ENCODE data around the gene CD300LF.

Gene CD300LF

DNA sequence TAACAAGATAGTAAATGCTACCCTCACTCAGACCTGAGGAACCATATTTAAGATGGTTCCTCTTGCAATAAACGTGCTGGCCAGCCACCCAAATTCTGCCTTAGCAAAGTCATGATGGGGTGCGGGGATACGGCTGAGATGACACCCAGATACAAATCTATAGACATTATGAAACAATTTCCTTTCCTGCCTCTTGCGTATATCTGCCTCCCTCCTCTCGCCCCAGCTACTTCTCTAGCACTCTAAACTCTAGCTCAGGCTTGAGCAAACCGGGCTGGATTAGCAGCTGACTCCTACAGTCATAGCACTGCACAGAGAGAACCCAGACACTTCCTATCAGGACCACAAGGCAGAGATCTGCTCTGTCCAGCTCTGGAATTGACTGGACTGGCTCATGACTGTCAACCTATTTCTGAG lies 22.3 kb downstream of the CD300LF start:
- DNase-seq (ENCODE audit: low read depth, low spot score) = no peak

DNA sequence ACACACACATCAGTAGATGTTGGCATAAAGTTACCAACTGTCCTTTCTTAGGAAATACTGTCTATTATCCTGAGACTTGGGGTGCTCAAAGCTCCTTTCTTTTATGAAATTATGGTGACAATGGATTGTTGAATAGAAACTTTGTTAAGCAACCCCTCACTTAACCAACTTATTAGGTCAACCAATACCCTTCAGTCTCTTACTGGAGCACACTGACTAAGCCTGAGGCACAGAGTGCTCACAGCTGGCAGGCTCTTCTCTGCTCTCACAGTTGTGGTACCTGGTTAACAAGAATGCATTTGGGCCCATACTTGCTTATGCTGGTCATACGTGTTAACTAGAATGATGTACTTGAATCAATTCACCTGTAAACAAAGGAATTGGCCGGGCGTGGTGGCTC lies 24.8 kb downstream of the CD300LF start:
- DNase-seq (ENCODE audit: low read depth, low spot score) = no peak

DNA sequence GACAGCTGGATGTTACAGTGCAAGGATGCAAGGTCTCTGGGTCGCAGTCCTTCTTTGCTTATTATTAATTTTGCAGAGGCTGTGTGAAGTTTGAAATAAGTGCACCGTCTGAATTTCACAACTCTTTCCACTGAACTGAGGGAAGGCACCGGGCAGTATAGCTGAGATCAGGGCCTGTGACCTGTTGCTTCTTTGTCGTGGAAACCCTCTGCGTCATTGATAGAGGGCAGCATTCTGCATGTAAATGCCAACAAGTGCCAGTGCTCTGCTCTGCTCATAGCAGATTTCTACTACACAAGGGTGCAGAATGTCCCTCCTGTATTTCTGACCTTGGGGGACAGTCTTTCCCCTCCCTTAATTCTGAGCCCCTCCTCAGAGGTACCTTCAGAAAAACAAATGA lies 26.0 kb downstream of the CD300LF start:
- no peak for DNase-seq (ENCODE audit: low read depth, low spot score)

DNA sequence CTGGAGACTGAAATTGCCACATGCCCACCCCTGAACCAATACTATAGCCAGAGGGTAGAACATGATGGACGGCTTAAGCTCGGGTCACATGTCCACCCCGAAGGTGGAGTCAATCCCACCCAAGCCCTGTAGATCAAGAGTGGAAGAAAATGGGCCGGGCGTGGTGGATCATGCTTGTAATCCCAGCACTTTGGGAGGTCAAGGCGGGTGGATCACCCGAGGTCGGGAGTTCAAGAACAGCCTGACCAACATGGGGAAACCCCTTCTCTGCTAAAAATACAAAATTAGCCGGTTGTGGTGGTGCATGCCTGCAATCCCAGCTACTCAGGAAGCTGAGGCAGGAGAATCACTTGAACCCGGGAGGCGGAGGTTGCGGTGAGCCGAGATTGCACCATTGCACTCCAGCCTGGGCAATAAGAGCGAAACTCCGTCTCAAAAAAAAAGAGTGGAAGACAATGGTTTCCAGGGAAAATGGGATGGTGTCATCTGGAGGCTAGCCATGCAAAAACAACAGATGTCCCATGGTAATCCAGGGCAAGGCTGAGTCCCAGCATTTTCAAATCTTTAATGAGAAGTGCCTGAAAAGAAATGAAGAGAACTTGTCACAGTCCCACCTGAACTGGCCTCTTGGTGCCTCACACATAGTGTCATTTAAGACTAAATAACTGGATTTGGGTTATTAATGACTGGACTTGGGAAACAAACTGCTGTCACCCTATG lies 30.1 kb downstream of the CD300LF start:
- no peak for DNase-seq (ENCODE audit: low read depth, low spot score)

DNA sequence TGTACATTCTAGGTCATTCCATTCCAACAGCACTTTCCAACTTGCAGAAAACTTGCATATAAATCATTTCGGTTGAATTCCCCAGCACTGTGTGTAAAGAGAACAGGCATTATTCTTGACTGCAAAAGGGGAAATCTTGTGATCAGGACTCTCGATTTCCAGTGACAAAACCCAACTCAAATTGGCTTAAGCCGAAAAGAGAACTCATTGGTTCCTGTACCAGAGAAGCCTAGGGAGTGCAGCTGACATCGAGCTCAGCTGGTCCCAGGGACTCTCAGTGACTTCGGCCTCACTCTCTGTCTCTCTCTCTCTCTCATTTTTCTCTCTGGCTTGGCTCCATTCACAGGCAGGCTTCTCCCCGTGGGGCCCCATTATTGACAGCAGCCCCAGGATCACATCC lies 30.7 kb downstream of the CD300LF start:
- DNase-seq (ENCODE audit: low read depth, low spot score) = no peak

DNA sequence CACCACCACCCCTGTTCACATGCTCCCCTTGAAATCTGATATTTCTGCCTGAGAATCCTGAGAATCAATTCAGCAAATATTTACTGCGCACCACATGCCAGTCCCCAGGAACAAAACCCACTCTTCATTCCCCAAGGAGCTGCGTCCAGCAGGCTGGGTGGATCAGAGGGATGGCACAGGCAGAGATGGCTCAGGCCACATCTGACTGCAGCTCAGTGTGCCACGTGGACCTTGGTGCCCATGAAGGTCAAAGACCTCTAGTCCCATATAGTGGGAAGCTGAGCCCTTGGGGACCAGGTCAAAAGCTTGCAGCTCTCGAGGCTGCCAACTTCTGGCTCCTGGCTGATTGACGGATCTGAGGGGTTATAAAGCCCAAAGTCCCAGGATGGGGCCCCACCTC lies 31.8 kb downstream of the CD300LF start:
- DNase-seq (ENCODE audit: low read depth, low spot score) = no peak

DNA sequence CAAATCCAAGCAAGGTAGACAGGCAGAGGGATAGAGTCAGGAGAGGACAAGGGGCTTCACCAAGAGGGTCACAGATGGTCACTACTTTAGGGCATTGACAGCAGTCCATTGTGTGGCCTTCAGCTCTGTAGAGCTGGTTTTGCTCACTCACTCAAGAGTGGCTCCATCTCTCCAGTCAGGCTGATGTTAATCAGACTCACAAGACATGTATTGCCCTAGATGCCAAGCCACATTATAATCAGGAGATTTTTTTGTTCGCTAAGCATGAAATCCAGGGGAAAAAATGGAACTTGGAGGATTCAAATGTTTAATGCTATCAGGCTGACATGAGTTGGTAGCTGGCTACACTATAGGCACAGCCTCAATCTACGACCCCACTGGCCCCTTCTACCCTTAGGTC lies 32.5 kb downstream of the CD300LF start:
- no peak for DNase-seq (ENCODE audit: low read depth, low spot score)

DNA sequence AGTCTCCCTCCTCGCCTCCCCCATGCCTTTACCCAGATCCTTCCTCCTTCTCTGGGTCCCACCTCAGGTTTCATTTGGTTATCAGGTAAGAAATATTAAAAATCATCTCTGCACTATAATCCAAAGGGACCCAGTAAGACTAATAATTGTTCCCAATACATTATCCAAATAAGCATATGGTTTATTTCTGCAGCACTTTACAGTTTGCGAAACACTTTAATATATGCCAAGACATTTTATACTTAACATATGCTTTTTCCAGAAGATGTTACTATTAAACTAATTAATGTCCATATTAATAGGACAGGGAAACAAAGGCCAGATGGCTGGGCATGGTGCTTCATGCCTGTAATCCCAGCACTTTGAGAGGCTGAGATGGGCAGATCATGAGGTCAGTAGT lies 33.3 kb downstream of the CD300LF start:
- no peak for DNase-seq (ENCODE audit: low read depth, low spot score)

DNA sequence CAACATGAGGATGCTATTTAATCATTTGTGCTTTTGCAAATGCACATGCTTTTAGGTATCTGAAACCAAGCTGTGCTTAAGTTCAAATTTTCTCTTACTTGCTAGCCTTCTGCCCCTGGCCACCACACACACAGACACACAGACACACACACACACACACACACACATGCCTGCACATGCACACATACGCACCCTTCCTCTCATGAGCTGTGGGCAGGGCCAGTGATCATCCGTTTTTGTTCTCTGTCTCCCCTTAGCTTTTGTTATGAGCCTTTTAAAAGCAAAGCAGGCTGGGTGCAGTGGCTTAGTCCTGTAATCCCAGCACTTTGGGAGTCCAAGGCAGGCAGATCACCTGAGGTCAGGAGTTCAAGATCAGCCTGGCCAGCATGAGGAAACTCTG lies 34.2 kb downstream of the CD300LF start:
- no peak for DNase-seq (ENCODE audit: low read depth, low spot score)

DNA sequence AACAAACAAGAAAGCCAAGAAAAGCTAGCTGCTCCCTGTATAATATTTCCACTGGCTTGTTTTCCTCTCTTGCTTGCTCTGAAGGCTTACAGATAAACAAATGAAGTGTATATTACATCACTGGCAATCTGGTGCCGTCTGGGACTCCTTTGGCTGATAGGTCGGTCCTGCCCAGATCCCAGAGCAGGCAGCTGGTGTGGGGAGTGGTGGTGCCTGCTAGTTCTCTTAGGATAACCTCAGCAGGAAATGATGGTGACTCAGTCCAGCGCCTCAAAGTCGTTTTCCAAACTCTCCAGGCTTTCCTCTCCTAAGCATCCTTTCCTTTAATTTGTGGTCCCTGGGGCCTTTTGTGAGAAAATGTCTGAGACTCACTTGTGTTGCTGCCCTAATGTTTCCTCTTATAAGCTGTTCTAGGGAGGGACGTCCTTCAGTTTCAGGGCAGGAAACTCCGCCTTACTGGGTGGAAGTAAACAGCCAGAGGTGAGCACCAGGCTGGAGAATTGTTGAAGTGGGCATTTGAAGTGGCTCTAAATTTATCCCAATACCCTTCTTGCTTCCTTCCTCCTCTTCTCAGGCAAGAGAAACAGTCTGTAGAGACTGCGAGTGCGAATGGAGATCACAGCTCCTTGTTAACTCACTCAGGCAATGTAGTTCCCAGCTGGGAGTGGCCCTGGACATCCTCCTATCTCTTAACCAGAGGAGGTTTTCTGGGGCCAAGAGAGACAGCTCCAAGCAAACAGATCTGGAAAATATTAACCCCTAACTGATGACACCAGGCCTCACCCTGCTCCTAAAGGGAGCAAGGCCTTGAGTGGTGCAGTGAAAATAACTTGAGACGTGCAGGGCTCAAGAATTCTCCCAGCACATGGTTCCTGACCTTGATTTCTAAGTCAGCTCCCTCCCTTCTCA lies 34.9 kb downstream of the CD300LF start:
- DNase-seq (ENCODE audit: low read depth, low spot score) = no peak

DNA sequence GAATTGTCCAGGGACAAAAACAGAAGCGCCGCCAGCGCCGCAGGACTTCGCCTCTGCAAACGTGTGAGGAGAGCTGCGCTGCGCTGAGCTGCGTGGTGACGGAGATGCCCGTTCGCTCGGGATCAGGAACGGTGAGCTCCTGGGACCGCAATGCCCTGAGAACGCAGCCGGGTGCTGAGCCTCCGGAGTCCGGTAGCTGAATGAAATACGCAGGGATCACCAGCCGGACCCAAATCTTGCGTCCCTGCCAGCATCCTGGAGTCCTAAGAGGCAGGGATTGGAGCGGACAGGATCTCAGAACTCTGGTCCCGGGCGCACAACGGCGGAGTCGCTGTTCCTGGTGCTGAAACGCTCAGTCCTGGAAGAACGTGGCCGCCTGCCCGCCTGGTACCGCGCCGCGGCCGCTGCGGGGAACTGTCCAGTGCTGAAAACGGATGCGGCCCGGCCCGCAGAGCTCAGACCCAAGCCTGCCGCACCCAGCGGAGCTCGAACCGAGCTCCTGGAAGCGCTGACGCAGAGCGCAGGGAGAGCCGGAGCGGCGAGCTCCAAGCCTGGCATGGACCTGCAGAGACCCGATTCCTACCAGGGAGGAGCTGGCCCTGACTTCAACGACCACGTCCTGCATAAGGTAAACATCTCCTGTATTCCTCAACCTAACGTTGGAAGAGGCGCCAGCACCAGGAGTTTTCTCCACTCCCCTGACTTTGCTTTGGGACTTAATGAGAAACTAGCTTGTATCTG lies 41.5 kb downstream of the CD300LF start:
- DNase-seq (ENCODE audit: low read depth, low spot score) = peak; percentile 93

DNA sequence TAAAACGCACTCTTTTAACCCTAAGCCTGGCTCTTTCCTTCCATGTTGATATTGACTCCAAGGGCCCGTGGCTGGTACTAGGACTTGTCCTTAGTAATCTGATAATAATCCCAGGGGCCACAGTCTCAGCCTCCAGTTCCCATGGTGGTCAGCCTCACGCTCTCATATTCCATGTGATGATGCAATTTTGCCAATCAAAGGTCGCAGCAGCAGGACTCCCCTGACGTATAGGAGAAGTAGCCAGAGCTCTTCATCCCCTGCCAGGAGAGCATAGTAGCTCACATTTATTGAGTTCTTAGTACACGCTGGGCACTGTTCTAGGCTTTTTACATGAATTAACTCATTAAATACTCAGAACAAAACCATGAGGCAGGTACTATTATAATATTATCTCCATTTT lies 42.4 kb downstream of the CD300LF start:
- DNase-seq (ENCODE audit: low read depth, low spot score) = no peak

DNA sequence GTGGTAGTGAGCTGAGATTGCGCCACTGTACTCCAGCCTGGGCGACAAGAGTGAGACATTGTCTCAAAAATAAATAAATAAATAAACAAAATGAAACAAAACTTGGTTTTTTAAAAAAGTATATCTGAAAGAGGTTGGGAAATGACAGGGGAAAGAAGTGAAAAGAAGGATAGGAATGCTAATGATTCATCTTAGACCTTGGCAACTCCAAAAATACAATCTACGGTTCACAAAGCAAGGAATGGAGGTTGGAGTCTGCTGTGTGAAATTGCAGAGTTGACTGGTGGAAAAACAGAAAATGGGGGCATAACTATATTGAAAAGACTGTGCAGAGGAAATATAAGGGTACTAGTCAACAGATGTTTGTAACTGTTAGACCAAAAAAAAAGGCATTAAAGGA lies 49.2 kb downstream of the CD300LF start:
- no peak for DNase-seq (ENCODE audit: low read depth, low spot score)

DNA sequence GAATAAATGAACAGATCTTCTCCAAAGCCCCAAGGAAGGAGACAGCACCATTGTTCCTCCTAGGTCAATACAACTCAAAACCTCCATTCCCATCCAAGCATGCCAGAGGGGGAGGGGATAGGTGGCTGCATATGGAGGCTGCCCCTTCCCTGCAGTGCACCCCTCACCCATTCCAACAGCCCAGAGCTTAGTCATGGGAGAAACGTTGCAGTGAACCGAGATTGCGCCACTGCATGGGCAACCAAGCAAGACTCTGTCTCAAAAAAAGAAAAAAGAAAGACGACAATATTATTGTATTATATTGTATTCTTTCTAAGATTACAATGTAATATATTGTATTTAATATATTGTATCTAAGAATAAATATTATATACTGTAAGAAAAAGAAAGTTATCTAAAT lies 52.8 kb downstream of the CD300LF start:
- no peak for DNase-seq (ENCODE audit: low read depth, low spot score)

DNA sequence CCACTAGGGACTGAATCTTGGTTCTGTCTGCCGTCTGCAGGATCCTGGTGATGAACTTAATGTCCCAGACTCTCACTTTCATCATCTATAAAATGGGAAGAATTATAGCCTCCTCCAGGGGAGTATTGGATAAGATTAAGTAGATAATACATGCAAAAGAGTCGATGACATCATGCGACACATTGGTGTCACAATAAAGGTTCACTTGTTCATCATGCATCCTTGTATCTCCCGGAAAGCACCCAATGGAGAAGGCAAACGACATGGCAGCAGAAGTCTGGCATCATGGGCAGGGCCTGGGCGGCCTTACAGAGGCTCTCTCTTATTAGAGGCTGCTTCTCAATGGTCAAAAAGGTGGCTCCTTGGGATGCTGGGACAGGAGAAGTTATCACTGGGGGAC lies 54.1 kb downstream of the CD300LF start:
- DNase-seq (ENCODE audit: low read depth, low spot score) = no peak

DNA sequence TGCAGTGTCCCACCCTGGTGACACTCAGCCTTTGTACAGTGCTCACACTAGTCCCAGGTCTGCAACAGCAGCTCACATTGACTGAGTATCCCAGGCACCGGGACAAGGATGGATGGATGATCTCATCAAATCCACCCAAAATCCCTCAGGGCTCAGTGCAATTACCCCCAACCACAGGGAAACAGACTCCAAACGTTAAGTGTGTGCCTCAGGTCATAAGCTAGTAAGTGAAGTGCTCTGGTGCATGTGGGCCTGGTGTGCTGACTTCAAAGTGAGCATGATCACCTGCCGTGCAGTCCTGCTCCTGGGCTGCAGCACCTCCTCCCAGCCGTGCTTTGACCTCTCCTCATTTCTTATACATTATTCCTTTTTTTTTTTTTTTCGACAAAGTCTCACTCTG lies 58.0 kb downstream of the CD300LF start:
- no peak for DNase-seq (ENCODE audit: low read depth, low spot score)

DNA sequence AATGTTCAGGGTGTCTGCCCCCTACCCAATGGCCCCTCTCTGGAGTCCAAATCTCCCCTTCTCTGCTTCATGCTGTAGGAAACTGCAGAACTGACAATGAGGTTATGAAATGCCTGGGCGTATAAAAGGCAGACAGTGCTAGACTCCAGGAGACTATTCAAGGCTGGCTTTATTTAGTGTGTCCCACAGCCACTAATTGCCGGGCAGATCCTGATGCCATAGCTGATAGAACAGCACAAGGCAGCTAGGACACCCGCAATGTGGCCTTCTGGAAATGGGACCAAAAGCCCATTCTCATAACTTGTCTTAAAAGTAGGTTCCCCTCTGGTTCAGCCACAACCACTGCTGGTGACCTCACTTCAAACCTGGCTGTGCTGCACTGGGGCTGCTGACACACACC lies 60.7 kb downstream of the CD300LF start:
- no peak for DNase-seq (ENCODE audit: low read depth, low spot score)

DNA sequence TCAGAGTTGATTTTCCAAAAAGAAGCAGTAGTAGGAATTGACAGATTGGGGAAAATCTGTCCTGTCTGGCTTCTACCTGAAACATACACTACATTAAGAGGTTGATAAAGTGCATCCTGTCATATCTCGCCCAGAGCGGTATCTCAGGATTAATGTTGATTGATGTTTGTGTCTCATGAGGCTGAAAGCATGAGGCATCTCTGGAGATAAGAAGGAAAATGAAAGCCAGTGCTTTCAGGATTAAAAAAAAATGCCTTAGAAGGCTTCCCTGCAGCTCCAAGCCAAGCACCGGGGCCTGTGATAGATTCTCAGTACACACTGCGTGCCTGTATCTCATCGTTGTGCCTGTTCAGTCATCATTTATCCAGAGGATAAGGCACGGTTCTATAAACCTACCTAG lies 62.8 kb downstream of the CD300LF start:
- no peak for DNase-seq (ENCODE audit: low read depth, low spot score)

DNA sequence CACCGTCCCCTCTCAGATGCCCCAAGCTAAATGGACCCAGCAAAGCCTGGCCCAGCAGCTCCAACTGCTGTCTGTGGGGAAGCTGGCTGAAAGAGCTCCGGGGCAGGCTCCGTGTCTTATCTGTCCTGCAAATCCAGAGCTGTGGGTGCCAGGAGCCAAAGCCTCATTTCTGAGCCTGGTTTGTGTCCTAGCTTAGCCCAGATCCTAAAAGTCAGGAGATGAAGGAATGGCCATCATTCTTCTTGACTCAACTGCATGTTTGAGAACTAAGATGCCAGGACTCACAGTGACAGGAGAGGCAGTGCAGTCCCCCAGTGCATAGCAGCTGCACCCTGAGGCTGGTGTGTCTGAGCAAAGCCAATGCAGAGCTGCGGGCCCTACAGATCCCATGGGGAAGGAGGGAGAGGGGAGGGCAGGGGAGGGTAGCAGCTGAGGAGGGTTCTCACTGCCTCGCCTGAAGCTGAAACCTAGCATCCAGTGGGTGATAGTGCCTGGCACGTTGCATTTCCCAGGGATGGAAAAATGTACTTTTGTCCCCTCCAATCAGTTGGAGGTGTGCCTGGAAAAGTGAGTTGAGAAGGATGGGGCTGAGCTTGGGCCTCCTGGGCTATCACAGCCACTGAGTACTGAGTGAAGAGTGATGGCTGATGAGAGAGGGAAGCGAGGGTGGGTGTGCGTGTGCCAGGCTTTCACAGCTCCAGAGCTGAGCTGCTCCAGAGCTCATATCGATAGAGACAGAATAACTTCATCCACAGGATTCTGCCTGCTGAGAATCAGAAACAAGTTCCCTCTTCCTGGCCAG lies 64.7 kb downstream of the CD300LF start:
- DNase-seq (ENCODE audit: low read depth, low spot score) = no peak

DNA sequence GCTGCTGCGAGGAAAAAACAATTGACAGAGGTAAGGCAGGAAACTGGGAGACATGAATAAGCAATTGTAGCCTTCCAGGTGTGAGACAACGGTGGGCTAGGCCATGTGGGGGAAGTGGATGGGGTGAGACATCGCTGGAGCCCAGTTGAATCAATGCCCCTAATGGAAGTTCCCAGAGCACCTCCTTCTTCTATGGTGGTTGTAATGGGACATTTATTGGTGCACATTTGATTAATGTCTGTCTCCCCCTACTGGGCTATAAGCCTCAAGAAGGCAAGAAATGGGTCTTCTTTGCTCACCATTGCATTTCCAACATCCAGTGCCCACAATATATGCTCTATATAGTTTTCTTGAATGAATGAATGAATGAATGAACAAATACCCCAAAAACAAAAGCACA lies 66.5 kb downstream of the CD300LF start:
- no peak for DNase-seq (ENCODE audit: low read depth, low spot score)

DNA sequence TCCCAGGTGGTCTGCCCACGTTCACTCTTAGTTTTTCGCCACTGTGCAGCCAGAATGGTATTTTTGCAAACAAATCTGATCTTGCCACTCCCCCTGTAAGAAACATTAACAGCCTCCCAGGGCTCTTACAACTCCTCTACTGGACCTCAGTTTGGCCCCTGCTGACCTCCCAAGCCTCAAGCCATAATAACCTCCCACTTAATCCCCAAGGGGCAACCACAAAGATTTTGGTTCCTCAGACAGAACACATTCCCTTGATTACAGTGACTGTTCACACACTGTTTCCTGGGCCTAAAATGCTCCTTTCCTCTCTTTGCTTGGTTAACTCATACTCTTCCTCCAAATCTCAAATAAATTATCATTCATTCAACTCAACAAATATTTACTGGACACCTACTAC lies 67.7 kb downstream of the CD300LF start:
- no peak for DNase-seq (ENCODE audit: low read depth, low spot score)

DNA sequence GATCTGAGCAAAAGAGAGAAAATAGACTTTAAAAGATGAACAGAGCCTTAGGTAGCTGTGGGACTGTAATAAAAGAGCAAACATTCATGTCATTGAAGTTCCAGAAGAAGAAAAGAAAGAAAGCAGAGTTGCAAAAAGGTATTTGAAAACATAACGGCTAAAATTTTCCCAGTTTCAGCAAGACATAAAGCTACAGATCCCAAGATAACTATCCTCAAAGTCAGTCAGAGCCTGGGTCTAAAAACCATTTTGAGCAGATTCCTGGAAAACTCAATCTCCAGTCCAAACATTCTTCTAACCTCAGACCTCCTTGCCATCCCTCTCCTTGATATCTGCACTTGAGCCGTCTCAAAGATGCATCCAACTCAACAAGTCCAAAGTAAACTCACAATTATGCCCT lies 68.3 kb downstream of the CD300LF start:
- DNase-seq (ENCODE audit: low read depth, low spot score) = no peak
